ENCODE results near the gene C1orf21. TPM values are rescaled to one million over a fixed set of nuclear protein-coding genes. Genes with fewer than 3 reads are reported as not detected.

The C1orf21 gene
- polyA plus RNA-seq, 1 donor (not counting 4 experiments of a cell fraction or from before 2014, with no cell fraction given): 44.3 TPM

DNA sequence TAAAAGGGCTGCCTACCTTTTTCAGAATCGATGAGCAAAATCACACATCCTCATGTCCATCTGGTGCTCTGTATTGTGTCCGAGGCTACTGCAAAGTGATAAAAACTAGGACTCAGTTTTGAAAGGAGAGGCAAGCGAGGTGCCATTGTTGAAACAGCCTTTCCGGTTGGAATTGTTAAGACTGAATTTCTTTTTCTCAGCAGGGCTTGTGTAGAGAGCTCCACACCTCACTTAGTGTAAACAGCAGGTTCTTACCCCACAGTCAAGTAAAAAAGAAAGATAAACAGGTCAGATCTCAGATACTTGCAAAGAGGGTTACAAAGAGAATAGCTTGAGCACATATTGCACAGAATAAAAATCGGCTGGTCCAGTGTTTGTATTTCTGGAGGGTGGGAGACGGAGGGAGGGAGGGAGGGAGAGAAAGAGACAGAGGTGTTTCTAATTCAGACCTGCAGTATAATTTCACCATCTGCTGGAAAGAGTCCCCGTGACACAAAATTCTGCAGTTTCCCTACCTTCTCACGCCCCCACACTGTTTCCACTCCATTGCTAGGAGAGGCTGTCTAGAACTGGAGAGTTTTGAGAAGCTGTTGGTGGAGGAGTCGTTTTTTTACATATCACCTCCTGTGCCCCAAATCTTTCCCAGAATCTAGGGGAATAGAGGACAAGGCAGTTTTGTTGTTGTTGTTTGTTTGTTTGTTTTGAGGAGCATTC lies 285.3 kb downstream of the C1orf21 start:
- dilution Hi-C loops (cut with MboI; ENCODE audit: extremely low pct_ligation_motif_present, low sequenced_read_pairs): no loop called here
- Histone ChIP-seq H4K20me1 (ENCODE audit: control insufficient read depth, extremely low read depth, insufficient read depth, low read length) (no peaks in the 10 kb centered on the region), H3K4me3 (ENCODE audit: control insufficient read depth in 2 of 3, extremely low read depth in 1 of 3, insufficient read depth in 2 of 3, low read depth in 1 of 3, low read length in 3 of 3) (no peak overlapping the region)

DNA sequence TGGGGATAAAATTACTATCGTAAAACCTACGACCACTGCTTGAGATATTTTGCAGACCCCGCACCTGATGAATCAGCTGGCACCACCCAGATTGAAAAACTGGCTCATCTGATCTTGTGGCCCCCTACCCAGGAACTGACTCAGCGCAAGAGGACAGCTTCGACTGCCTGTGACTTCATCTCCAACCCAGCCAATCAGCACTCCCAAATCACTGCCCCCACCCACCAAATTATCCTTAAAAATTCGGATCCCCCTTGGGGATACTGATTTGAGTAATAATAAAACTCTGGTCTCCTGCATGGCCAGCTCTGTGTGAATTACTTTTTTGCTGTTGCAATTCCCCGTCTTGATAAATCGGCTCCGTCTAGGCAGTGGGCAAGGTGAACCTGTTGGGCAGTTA lies 286.5 kb downstream of the C1orf21 start:
- Histone ChIP-seq H3K79me2 (ENCODE audit: control insufficient read depth, insufficient read depth, low read length) (no peaks in the 10 kb centered on the region), H3K27me3 (ENCODE audit: control insufficient read depth, extremely low read depth, insufficient read depth, low read length) (peaks cover 4% of the 10 kb centered on the region), H3K4me2 (ENCODE audit: control insufficient read depth, extremely low read depth, insufficient read depth, low read depth, low read length) (no peak overlapping the region), H3K4me1 (ENCODE audit: control insufficient read depth, extremely low read depth, insufficient read depth, low read length) (no peaks in the 10 kb centered on the region), H4K20me1 (ENCODE audit: control insufficient read depth, extremely low read depth, insufficient read depth, low read length) (no peaks in the 10 kb centered on the region), H3K27ac (ENCODE audit: control insufficient read depth, insufficient read depth, low read length) (no peak overlapping the region), H3K9me1 (ENCODE audit: control insufficient read depth, extremely low read depth, insufficient read depth, low read length) (no peaks in the 10 kb centered on the region), H3K4me3 (ENCODE audit: control insufficient read depth in 2 of 3, extremely low read depth in 1 of 3, insufficient read depth in 2 of 3, low read depth in 1 of 3, low read length in 3 of 3) (no peak overlapping the region), H2AFZ (ENCODE audit: control insufficient read depth, low read length) (no peak overlapping the region), H3K9me3 (ENCODE audit: control insufficient read depth, low read depth, low read length) (no peaks in the 10 kb centered on the region), H3K9ac (ENCODE audit: control insufficient read depth, extremely low read depth, insufficient read depth, low read length) (no peak overlapping the region), H3K36me3 (ENCODE audit: control insufficient read depth in 2 of 2, extremely low read depth in 1 of 2, insufficient read depth in 2 of 2, low read length in 2 of 2) (no peaks in the 10 kb centered on the region)
- TF ChIP-seq, protein P1, sequence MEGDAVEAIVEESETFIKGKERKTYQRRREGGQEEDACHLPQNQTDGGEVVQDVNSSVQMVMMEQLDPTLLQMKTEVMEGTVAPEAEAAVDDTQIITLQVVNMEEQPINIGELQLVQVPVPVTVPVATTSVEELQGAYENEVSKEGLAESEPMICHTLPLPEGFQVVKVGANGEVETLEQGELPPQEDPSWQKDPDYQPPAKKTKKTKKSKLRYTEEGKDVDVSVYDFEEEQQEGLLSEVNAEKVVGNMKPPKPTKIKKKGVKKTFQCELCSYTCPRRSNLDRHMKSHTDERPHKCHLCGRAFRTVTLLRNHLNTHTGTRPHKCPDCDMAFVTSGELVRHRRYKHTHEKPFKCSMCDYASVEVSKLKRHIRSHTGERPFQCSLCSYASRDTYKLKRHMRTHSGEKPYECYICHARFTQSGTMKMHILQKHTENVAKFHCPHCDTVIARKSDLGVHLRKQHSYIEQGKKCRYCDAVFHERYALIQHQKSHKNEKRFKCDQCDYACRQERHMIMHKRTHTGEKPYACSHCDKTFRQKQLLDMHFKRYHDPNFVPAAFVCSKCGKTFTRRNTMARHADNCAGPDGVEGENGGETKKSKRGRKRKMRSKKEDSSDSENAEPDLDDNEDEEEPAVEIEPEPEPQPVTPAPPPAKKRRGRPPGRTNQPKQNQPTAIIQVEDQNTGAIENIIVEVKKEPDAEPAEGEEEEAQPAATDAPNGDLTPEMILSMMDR (optimal IDR thresholded peaks at IDR 0.05 in 1 of 3, IDR thresholded peaks at IDR 0.05 in 1 of 3, conservative IDR thresholded peaks at IDR 0.05 in 1 of 3; ENCODE audit: extremely low read depth in 1 of 3, insufficient read depth in 2 of 3, low read length in 3 of 3): no peak
- TF ChIP-seq EZH2 (IDR thresholded peaks at IDR 0.05; ENCODE audit: low read length): no peak
- dilution Hi-C loops (cut with MboI; ENCODE audit: extremely low pct_ligation_motif_present, low sequenced_read_pairs): no loop called here
- DNase-seq (ENCODE audit: low read depth, low spot score): no peak
- FAIRE-seq: no peak

More for the DNA sequence above, 285.3 kb downstream of the C1orf21 start:
- FAIRE-seq: no peak
- Histone ChIP-seq H3K27me3 (ENCODE audit: control insufficient read depth, extremely low read depth, insufficient read depth, low read length) (peaks cover 4% of the 10 kb centered on the region), H3K36me3 (ENCODE audit: control insufficient read depth in 2 of 2, extremely low read depth in 1 of 2, insufficient read depth in 2 of 2, low read length in 2 of 2) (no peaks in the 10 kb centered on the region), H3K4me2 (ENCODE audit: control insufficient read depth, extremely low read depth, insufficient read depth, low read depth, low read length) (no peak overlapping the region), H2AFZ (ENCODE audit: control insufficient read depth, low read length) (no peak overlapping the region), H3K9me1 (ENCODE audit: control insufficient read depth, extremely low read depth, insufficient read depth, low read length) (no peaks in the 10 kb centered on the region), H3K27ac (ENCODE audit: control insufficient read depth, insufficient read depth, low read length) (no peak overlapping the region), H3K79me2 (ENCODE audit: control insufficient read depth, insufficient read depth, low read length) (no peaks in the 10 kb centered on the region), H3K4me1 (ENCODE audit: control insufficient read depth, extremely low read depth, insufficient read depth, low read length) (no peaks in the 10 kb centered on the region), H3K9ac (ENCODE audit: control insufficient read depth, extremely low read depth, insufficient read depth, low read length) (no peak overlapping the region), H3K9me3 (ENCODE audit: control insufficient read depth, low read depth, low read length) (no peaks in the 10 kb centered on the region)
- no peak for DNase-seq (ENCODE audit: low read depth, low spot score)
- TF ChIP-seq, protein P1 (optimal IDR thresholded peaks at IDR 0.05 in 1 of 3, IDR thresholded peaks at IDR 0.05 in 1 of 3, conservative IDR thresholded peaks at IDR 0.05 in 1 of 3; ENCODE audit: extremely low read depth in 1 of 3, insufficient read depth in 2 of 3, low read length in 3 of 3): no peak
- no peak for TF ChIP-seq EZH2 (IDR thresholded peaks at IDR 0.05; ENCODE audit: low read length)
